Omental fat pad (tissue), 4 donors: ENCODE results near the gene B9D2. TPM values are rescaled to one million over a fixed set of nuclear protein-coding genes. Genes with fewer than 3 reads are reported as not detected.
"Not testable (repeated sequence)": the region's sequence is repeated elsewhere in the genome, so short reads cannot be mapped to it uniquely, and the experiment has no call there.

ENCODE experiments used
- ATAC-seq: fragments of 150-250 bp; one replicate; pipeline ENCODE4 v1.9.1; 2016; ENCODE audit warnings: mild to moderate bottlenecking, moderate library complexity; ENCODE audit not compliant: low FRiP score
- DNase-seq: peaks from one replicate; pipeline ENCODE4 v3.0.0-alpha.2; 2019; ENCODE audit warnings: low spot score
- total RNA-seq, 4 donors: library from RNA; depleted of rRNA; stranded (reverse); fragments of >200 nt; gene quantifications; one replicate each; pipeline ENCODE4 v1.1.0, GENCODE V29; 2016
- TF ChIP-seq, protein P1 (sequence below), 3 donors: fragments of 450-650 bp; IDR thresholded peaks; one replicate each; pipeline ENCODE4 v1.5.1; 2016 to 2017; ENCODE audit warnings: antibody characterized with exemption in 3 of 3, mild to moderate bottlenecking in 3 of 3, moderate library complexity in 2 of 3

The B9D2 gene
- total RNA-seq = 1 to 10 TPM; 3.3 to 6.8 (median 5.1) TPM

- DNase-seq (peak; percentile 89), ATAC-seq (peak; percentile 97)
- TF ChIP-seq, protein P1, sequence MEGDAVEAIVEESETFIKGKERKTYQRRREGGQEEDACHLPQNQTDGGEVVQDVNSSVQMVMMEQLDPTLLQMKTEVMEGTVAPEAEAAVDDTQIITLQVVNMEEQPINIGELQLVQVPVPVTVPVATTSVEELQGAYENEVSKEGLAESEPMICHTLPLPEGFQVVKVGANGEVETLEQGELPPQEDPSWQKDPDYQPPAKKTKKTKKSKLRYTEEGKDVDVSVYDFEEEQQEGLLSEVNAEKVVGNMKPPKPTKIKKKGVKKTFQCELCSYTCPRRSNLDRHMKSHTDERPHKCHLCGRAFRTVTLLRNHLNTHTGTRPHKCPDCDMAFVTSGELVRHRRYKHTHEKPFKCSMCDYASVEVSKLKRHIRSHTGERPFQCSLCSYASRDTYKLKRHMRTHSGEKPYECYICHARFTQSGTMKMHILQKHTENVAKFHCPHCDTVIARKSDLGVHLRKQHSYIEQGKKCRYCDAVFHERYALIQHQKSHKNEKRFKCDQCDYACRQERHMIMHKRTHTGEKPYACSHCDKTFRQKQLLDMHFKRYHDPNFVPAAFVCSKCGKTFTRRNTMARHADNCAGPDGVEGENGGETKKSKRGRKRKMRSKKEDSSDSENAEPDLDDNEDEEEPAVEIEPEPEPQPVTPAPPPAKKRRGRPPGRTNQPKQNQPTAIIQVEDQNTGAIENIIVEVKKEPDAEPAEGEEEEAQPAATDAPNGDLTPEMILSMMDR (IDR thresholded peaks at IDR 0.05) = no peak
These were observed at the start of gene B9D2 for GRCh38 chr19:41363753-41364523. Gene B9D2, minus strand, starts transcription at chr19:41364149. Its CDS starts 630 bp downstream, at chr19:41363519.

- TF ChIP-seq, protein P1 (IDR thresholded peaks at IDR 0.05) = no peak
- DNase-seq (no peak), ATAC-seq (no peak)
These were observed 49.0 kb upstream of the B9D2 start for GRCh38 chr19:41412953-41413352.

GRCh38 chr19:41411968-41412265, 48.0 kb upstream of the B9D2 start:
- TF ChIP-seq, protein P1 (IDR thresholded peaks at IDR 0.05) = no peak
- DNase-seq (no peak), ATAC-seq (no peak)

- TF ChIP-seq, protein P1 (IDR thresholded peaks at IDR 0.05) = no peak
- DNase-seq = no peak
- ATAC-seq = no peak
These were observed 47.4 kb upstream of the B9D2 start for GRCh38 chr19:41411100-41411967.

DNA sequence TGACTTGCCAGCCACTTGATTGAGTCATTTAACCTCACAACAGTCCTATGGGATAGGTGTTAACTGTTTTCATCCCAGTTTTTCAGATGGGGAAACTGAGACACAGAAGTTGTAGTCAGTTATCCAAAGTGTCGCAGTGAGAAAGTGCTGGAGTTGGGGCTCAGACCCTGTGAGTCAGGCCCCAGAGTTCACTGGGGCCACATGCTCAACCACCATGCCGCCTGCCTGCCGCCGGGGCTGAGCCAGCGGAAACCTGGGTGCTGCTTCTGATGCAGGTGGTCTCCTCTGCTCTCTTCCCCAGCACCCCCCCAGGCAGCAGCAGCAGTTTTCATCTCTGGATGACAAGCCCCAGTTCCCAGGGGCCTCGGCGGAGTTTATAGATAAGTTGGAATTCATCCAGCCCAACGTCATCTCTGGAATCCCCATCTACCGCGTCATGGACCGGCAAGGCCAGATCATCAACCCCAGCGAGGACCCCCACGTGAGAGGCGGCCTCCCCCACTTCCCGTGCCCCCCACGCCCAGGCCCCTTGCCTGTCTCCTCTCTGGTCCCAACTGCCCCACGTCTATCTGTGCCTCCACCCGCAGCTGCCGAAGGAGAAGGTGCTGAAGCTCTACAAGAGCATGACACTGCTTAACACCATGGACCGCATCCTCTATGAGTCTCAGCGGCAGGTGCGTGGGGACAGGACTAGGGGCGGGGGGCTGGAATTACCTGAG, 46.5 kb upstream of the B9D2 start:
- DNase-seq (no peak), ATAC-seq (no peak)
- TF ChIP-seq, protein P1 (IDR thresholded peaks at IDR 0.05) = no peak

DNA sequence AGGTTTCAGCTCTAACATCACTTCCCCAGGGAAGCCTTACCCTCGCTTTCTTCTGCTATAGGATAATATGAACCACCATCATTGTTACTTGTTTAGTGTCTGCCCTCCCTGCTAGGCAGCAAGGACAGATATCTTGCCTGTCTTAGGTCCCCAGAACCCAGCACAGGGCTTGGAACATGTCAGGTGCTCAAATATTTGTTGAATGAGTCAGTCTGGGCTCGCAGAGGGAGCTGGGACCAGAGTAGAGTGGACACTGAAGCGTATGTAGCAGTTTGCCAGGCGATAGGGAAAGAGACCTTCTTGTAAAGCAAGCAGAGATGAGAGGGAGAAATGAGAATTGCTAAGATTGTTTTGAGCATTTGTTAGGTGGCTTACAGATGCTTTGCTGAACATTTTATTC, 45.3 kb upstream of the B9D2 start:
- DNase-seq (no peak), ATAC-seq (no peak)
- TF ChIP-seq, protein P1 (IDR thresholded peaks at IDR 0.05) = no peak

GRCh38 chr19:41408846-41409245, 44.9 kb upstream of the B9D2 start:
- not testable (repeated sequence) for DNase-seq, ATAC-seq
